H1 (cell line): ENCODE results near the gene RAPGEF5. TPM values are rescaled to one million over a fixed set of nuclear protein-coding genes. Genes with fewer than 3 reads are reported as not detected.

Source experiments
- BCL11A ChIP-seq, 2 experiments: IDR thresholded peaks; one replicate each; pipeline ENCODE4 v1.6.1; 2011; ENCODE audit warnings: low read depth in 2 of 2, low read length in 2 of 2, mild to moderate bottlenecking in 2 of 2
- EP300 ChIP-seq, 2 experiments: IDR thresholded peaks; 1 replicate in 1 of 2; 2 replicates in 1 of 2; pipeline ENCODE4 v1.6.1; 2011 to 2012; ENCODE audit warnings: low read depth in 2 of 2, low read length in 2 of 2, mild to moderate bottlenecking in 2 of 2, borderline replicate concordance in 1 of 2, inconsistent platforms in 1 of 2, moderate library complexity in 1 of 2
- HDAC6 ChIP-seq: IDR thresholded peaks from one replicate; pipeline ENCODE4 v1.7.1; 2012; ENCODE audit warnings: low read depth, mild to moderate bottlenecking, inconsistent platforms, low read length, moderate library complexity
- KDM1A ChIP-seq: fragments of 200-600, 300-600 bp; sonication (generic); IDR thresholded peaks from 2 replicates; pipeline ENCODE4 v1.7.1; 2016; ENCODE audit warnings: mild to moderate bottlenecking, low read length, borderline replicate concordance
- PHF8 ChIP-seq: fragments of 200-600 bp; sonication (generic); conservative IDR thresholded peaks from 2 replicates; pipeline ENCODE4 v1.7.1; 2012; ENCODE audit warnings: low read depth, mild to moderate bottlenecking, inconsistent platforms, low read length, moderate library complexity
- RBBP5 ChIP-seq: IDR thresholded peaks from 2 replicates; pipeline ENCODE4 v1.7.1; 2012; ENCODE audit warnings: low read depth, mild to moderate bottlenecking, inconsistent platforms, low read length, moderate library complexity, borderline replicate concordance
- SIX5 ChIP-seq: IDR thresholded peaks from 2 replicates; pipeline ENCODE4 v1.6.1; 2011; ENCODE audit warnings: mild to moderate bottlenecking, low read depth, low read length
- SP2 ChIP-seq: IDR thresholded peaks from 2 replicates; pipeline ENCODE4 v1.6.1; 2012; ENCODE audit warnings: mild to moderate bottlenecking, low read length, inconsistent platforms
- polyA plus RNA-seq, 7 experiments: library from polyadenylated mRNA; depleted of rRNA in 3 of 7; stranded (reverse) in 5 of 7; unstranded in 2 of 7; fragments of >200 nt in 5 of 7; fragments of 200-250 nt in 2 of 7; gene quantifications; 1 replicate in 5 of 7; 2 replicates in 1 of 7; 4 replicates in 1 of 7; pipeline versions ENCODE4 v1.2.1 to v1.2.3, GENCODE V29; 2011 to 2013; ENCODE audit warnings: missing spikeins in 2 of 7, mixed read lengths in 2 of 7
- total RNA-seq: library from RNA; stranded (reverse); fragmentation: NEBNext Ultra II Directional; extraction: Animal tissue kit (Norgen Biotek cat#: 25700); gene quantifications from 2 replicates; pipeline ENCODE4 v1.2.1, GENCODE V29; 2021

The RAPGEF5 gene
- total and polyA plus RNA-seq, 2 of the 8 experiments (the other 6 are each of a cell fraction or from before 2014, with no cell fraction given): 4.4 to 22.9 TPM

DNA sequence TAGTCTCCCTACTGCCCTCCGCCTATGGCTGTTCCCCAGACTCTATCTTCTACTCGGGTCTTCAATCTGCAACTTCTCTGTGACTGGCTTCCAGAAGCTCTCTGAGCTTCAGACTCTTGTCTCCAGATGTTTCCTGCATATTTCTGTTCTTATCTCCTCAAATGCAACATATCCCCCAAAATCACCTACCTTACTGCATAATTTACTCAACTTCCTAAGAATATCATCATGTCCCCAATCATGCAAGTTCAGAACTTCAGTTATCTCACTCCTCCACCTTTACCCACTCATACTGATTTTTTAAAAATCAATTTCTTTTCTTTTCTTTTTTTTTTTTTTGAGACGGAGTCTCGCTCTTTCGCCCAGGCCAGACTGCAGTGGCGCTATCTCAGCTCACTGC lies 68.8 kb downstream of the RAPGEF5 start (continued):
- TF ChIP-seq EP300 (IDR thresholded peaks at IDR 0.05; ENCODE audit: borderline replicate concordance in 1 of 2, low read depth in 2 of 2, low read length in 2 of 2) (no peak), SP2 (no peak), SIX5 (no peak), RBBP5 (no peak), KDM1A (no peak), HDAC6 (no peak), PHF8 (no peak), BCL11A (IDR thresholded peaks at IDR 0.05; ENCODE audit: low read depth in 2 of 2, low read length in 2 of 2) (no peak)
- TF ChIP-seq, all 59 proteins: peak for 0
